K562 (cell line): ENCODE data around the gene SNAPC5. TPM values are rescaled to one million over a fixed set of nuclear protein-coding genes. Genes with fewer than 3 reads are reported as not detected.

Source experiments
- ARNT ChIP-seq, 2 experiments: fragments of 450-650 bp; IDR thresholded peaks; 2 replicates each; pipeline ENCODE4 v1.6.1; 2016; ENCODE audit warnings: mild to moderate bottlenecking in 1 of 2
- ATF7 ChIP-seq: fragments of 450-650 bp; IDR thresholded peaks from 2 replicates; pipeline ENCODE4 v1.7.1; 2014; ENCODE audit warnings: mild to moderate bottlenecking, moderate library complexity
- CHD2 ChIP-seq: IDR thresholded peaks from 2 replicates; pipeline ENCODE4 v1.6.1; 2011; ENCODE audit warnings: low read depth, low read length
- EP300 ChIP-seq: IDR thresholded peaks from 2 replicates; pipeline ENCODE4 v1.6.1; 2012; ENCODE audit warnings: low read length, improper control_type of control experiment
- FIP1L1 ChIP-seq: fragments of 200-400 bp; formaldehyde crosslinking; IDR thresholded peaks from 2 replicates; pipeline ENCODE4 v1.6.1; 2018; ENCODE audit warnings: mild to moderate bottlenecking, low read depth, low read length; ENCODE audit not compliant: poor library complexity, severe bottlenecking
- GABPB2 ChIP-seq: fragments of 250-450 bp; sonication (Bioruptor Pico); conservative IDR thresholded peaks from 2 replicates; pipeline ENCODE4 v1.5.1; 2021; ENCODE audit warnings: mild to moderate bottlenecking
- GATA2 ChIP-seq: sonication (generic); formaldehyde crosslinking; IDR thresholded peaks from 2 replicates; pipeline ENCODE4 v1.4.0; 2020; ENCODE audit warnings: mild to moderate bottlenecking, missing genetic modification reagents
- HDAC1 ChIP-seq, 2 experiments: fragments of 450-650 bp; IDR thresholded peaks; 2 replicates each; pipeline ENCODE4 v1.6.1; 2016 to 2017; ENCODE audit warnings: inconsistent platforms in 1 of 2, mild to moderate bottlenecking in 1 of 2, moderate library complexity in 1 of 2
- HDAC3 ChIP-seq: fragments of 450-650 bp; IDR thresholded peaks from 2 replicates; pipeline ENCODE4 v1.6.1; 2018; ENCODE audit warnings: borderline replicate concordance, mild to moderate bottlenecking, moderate library complexity; ENCODE audit not compliant: partially characterized antibody
- HDAC6 ChIP-seq: IDR thresholded peaks from 2 replicates; pipeline ENCODE4 v1.6.1; 2012; ENCODE audit warnings: low read depth, mild to moderate bottlenecking, control low read depth, inconsistent platforms, low read length, moderate library complexity
- IRF2 ChIP-seq: sonication (generic); formaldehyde crosslinking; IDR thresholded peaks from 2 replicates; pipeline ENCODE4 v1.8.1; 2022; ENCODE audit warnings: mild to moderate bottlenecking, missing genetic modification reagents
- KDM5B ChIP-seq: fragments of 200-600 bp; sonication (generic); IDR thresholded peaks from 2 replicates; pipeline ENCODE4 v1.6.1; 2012; ENCODE audit warnings: low read depth, mild to moderate bottlenecking, moderate library complexity, low read length, control low read depth, inconsistent platforms; ENCODE audit not compliant: insufficient replicate concordance
- KLF6 ChIP-seq: fragments of 250-450 bp; sonication (Bioruptor Pico); IDR thresholded peaks from 2 replicates; pipeline ENCODE4 v1.4.0; 2020; ENCODE audit warnings: mild to moderate bottlenecking, moderate library complexity, borderline replicate concordance
- MAFG ChIP-seq: fragments of 450-650 bp; conservative IDR thresholded peaks from 2 replicates; pipeline ENCODE4 v1.6.1; 2016; ENCODE audit warnings: missing genetic modification characterization, missing compliant biosample characterization
- NFE2 ChIP-seq: IDR thresholded peaks from 2 replicates; pipeline ENCODE4 v1.6.1; 2014; ENCODE audit warnings: antibody characterized with exemption, low read depth
- NR1H2 ChIP-seq: sonication (generic); formaldehyde crosslinking; IDR thresholded peaks from 2 replicates; pipeline ENCODE4 v1.4.0; 2020; ENCODE audit warnings: mild to moderate bottlenecking, missing genetic modification reagents
- PHB ChIP-seq: fragments of 250-450 bp; sonication (Bioruptor Pico); IDR thresholded peaks from 2 replicates; pipeline ENCODE4 v1.5.0; 2021
- PHF20 ChIP-seq: fragments of 450-650 bp; IDR thresholded peaks from 2 replicates; pipeline ENCODE4 v1.6.1; 2018; ENCODE audit not compliant: partially characterized antibody
- POLR2A ChIP-seq: fragments of 450-650 bp; conservative IDR thresholded peaks from 2 replicates; pipeline ENCODE4 v1.6.1; 2016
- POLR2G ChIP-seq: fragments of 200-400 bp; formaldehyde crosslinking; IDR thresholded peaks from 2 replicates; pipeline ENCODE4 v1.6.1; 2017; ENCODE audit warnings: low read depth, mild to moderate bottlenecking, antibody characterized with exemption, low read length, moderate library complexity
- RBFOX2 ChIP-seq: fragments of 200-400 bp; formaldehyde crosslinking; IDR thresholded peaks from 2 replicates; pipeline ENCODE4 v1.6.1; 2017; ENCODE audit warnings: low read depth, mild to moderate bottlenecking, low read length, moderate library complexity
- SREBF2 ChIP-seq: sonication (generic); formaldehyde crosslinking; IDR thresholded peaks from 2 replicates; pipeline ENCODE4 v1.4.0; 2020; ENCODE audit warnings: mild to moderate bottlenecking, missing genetic modification reagents
- TAF1 ChIP-seq: IDR thresholded peaks from 2 replicates; pipeline ENCODE4 v1.6.1; 2011; ENCODE audit warnings: mild to moderate bottlenecking, low read length, moderate library complexity; ENCODE audit not compliant: insufficient read depth, control insufficient read depth, severe bottlenecking; ENCODE audit errors: extremely low read depth
- TBP ChIP-seq: optimal IDR thresholded peaks from 2 replicates; pipeline ENCODE3; 2011; ENCODE audit warnings: low read depth, low read length, improper control_type of control experiment
- XRCC3 ChIP-seq: fragments of 450-650 bp; IDR thresholded peaks from 2 replicates; pipeline ENCODE4 v1.6.1; 2017; ENCODE audit warnings: mild to moderate bottlenecking, moderate library complexity
- YBX1 ChIP-seq: fragments of 450-650 bp; IDR thresholded peaks from 2 replicates; pipeline ENCODE4 v1.7.1; 2016; ENCODE audit warnings: mild to moderate bottlenecking
- ZBTB7A ChIP-seq: IDR thresholded peaks from 2 replicates; pipeline ENCODE4 v1.6.1; 2011; ENCODE audit warnings: low read depth, mild to moderate bottlenecking, low read length, moderate library complexity, borderline replicate concordance; ENCODE audit not compliant: control insufficient read depth
- ZBTB8A ChIP-seq: fragments of 450-650 bp; IDR thresholded peaks from 2 replicates; pipeline ENCODE4 v1.6.1; 2018; ENCODE audit warnings: mild to moderate bottlenecking, moderate library complexity; ENCODE audit not compliant: partially characterized antibody
- ZC3H8 ChIP-seq: fragments of 450-650 bp; IDR thresholded peaks from 2 replicates; pipeline ENCODE4 v1.6.1; 2017
- ZNF324 ChIP-seq: fragments of 250-450 bp; sonication (Bioruptor Pico); IDR thresholded peaks from 2 replicates; pipeline ENCODE4 v1.4.0; 2020; ENCODE audit warnings: mild to moderate bottlenecking
- ZNF398 ChIP-seq: fragments of 250-450 bp; sonication (Bioruptor Pico); IDR thresholded peaks from 2 replicates; pipeline ENCODE4 v1.8.0; 2021; ENCODE audit warnings: moderate library complexity, mild to moderate bottlenecking, inconsistent platforms
- ZNF41 ChIP-seq: fragments of 250-450 bp; sonication (Bioruptor Pico); conservative IDR thresholded peaks from 2 replicates; pipeline ENCODE4 v1.4.0; 2020; ENCODE audit warnings: mild to moderate bottlenecking
- polyA plus RNA-seq, 8 experiments: library from polyadenylated mRNA; depleted of rRNA in 4 of 8; stranded (reverse) in 5 of 8; unstranded in 3 of 8; fragments of >200 nt; fragmentation: Nextera tagmentation in 2 of 8; fragmentation: Illumina TruSeq in 1 of 8; extraction: Ambion mirVana in 2 of 8; extraction: Trizol in 1 of 8; gene quantifications; 2 replicates each; pipeline versions ENCODE4 v1.2.1 to v1.2.3, GENCODE V29; 2011 to 2014; ENCODE audit warnings: inconsistent platforms in 1 of 8, missing spikeins in 1 of 8
- total RNA-seq, 7 experiments: library from RNA; depleted of rRNA in 6 of 7; stranded (reverse); fragments of >200 nt in 6 of 7; fragmentation: Illumina TruSeq in 2 of 7; extraction: Trizol in 2 of 7; gene quantifications; 2 replicates each; pipeline versions ENCODE4 v1.2.1 to v1.2.3, GENCODE V29; 2011 to 2021; ENCODE audit warnings: low replicate concordance in 1 of 7

Gene SNAPC5
- total and polyA plus RNA-seq, 9 of the 15 experiments (the other 6 are each of a cell fraction or from before 2014, with no cell fraction given) = 52.8 to 155 (median 96.5) TPM

- TF ChIP-seq TBP = no peak
- no peak for TF ChIP-seq ZNF398 (CRISPR knock-in tag)
- TF ChIP-seq HDAC6 = no peak
- no peak for TF ChIP-seq GATA2 (CRISPR knock-in tag)
- TF ChIP-seq NR1H2 (CRISPR knock-in tag) = no peak
- peak; percentile 64 for TF ChIP-seq MAFG (tag)
- no peak for TF ChIP-seq PHF20
- no peak for TF ChIP-seq ZBTB7A
- TF ChIP-seq NFE2 = peak; percentile 52; the same call in 1 of the 2 replicates
- no peak for TF ChIP-seq ZNF41
- TF ChIP-seq ATF7 = no peak
- peak; percentile 9 for TF ChIP-seq POLR2A
- no peak for TF ChIP-seq IRF2
- TF ChIP-seq SREBF2 (CRISPR knock-in tag) = no peak
- TF ChIP-seq KDM5B = no peak
- no peak for TF ChIP-seq TAF1
- no peak for TF ChIP-seq EP300
- no peak for TF ChIP-seq ARNT (IDR thresholded peaks at IDR 0.05)
- TF ChIP-seq FIP1L1 = no peak
- no peak for TF ChIP-seq GABPB2
- TF ChIP-seq KLF6 (CRISPR knock-in tag) = no peak
- TF ChIP-seq XRCC3 = no peak
- TF ChIP-seq ZNF324 = no peak
- TF ChIP-seq PHB (CRISPR knock-in tag) = 0 out of 2 replicates have a peak, but pooled peaks have one; percentile 8
- no peak for TF ChIP-seq YBX1
- no peak for TF ChIP-seq ZC3H8
- 0 out of 2 replicates have a peak, but pooled peaks have one; percentile 38 for TF ChIP-seq POLR2G
- no peak for TF ChIP-seq HDAC1 (IDR thresholded peaks at IDR 0.05)
- TF ChIP-seq RBFOX2 = peak; percentile 37; the same call in 1 of the 2 replicates
- no peak for TF ChIP-seq ZBTB8A
- no peak for TF ChIP-seq HDAC3
- TF ChIP-seq CHD2 = no peak
Observed at GRCh38 chr15:66498501-66499386, 1.2 kb upstream of the SNAPC5 start (continued).
